ENCODE results near the gene RBM20.

- no peak for TF ChIP-seq POLR2A (IDR thresholded peaks at IDR 0.05; ENCODE audit: low read length)
- TF ChIP-seq KDM1A (IDR thresholded peaks at IDR 0.05; ENCODE audit: low read depth) = no peak
- TF ChIP-seq, protein P1, sequence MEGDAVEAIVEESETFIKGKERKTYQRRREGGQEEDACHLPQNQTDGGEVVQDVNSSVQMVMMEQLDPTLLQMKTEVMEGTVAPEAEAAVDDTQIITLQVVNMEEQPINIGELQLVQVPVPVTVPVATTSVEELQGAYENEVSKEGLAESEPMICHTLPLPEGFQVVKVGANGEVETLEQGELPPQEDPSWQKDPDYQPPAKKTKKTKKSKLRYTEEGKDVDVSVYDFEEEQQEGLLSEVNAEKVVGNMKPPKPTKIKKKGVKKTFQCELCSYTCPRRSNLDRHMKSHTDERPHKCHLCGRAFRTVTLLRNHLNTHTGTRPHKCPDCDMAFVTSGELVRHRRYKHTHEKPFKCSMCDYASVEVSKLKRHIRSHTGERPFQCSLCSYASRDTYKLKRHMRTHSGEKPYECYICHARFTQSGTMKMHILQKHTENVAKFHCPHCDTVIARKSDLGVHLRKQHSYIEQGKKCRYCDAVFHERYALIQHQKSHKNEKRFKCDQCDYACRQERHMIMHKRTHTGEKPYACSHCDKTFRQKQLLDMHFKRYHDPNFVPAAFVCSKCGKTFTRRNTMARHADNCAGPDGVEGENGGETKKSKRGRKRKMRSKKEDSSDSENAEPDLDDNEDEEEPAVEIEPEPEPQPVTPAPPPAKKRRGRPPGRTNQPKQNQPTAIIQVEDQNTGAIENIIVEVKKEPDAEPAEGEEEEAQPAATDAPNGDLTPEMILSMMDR (IDR thresholded peaks at IDR 0.05) = no peak
- no peak for TF ChIP-seq CBX8 (IDR thresholded peaks at IDR 0.05)
- no peak for TF ChIP-seq RAD21 (conservative IDR thresholded peaks at IDR 0.05 in 1 of 2, IDR thresholded peaks at IDR 0.05 in 1 of 2)
- no peak for TF ChIP-seq MAFK (IDR thresholded peaks at IDR 0.05; ENCODE audit: partially characterized antibody)
- TF ChIP-seq BHLHE40 (IDR thresholded peaks at IDR 0.05; ENCODE audit: low read depth, low read length) = no peak
- no peak for TF ChIP-seq EP300 (IDR thresholded peaks at IDR 0.05)
- no peak for TF ChIP-seq PHF8 (IDR thresholded peaks at IDR 0.05; ENCODE audit: borderline replicate concordance, low read depth)
- no peak for TF ChIP-seq CHD2 (IDR thresholded peaks at IDR 0.05; ENCODE audit: low read length, partially characterized antibody)
- no peak for TF ChIP-seq MYC (IDR thresholded peaks at IDR 0.05; ENCODE audit: borderline replicate concordance, low read length)
- TF ChIP-seq KDM5A (IDR thresholded peaks at IDR 0.05) = no peak
- TF ChIP-seq POLR2AphosphoS2 (conservative IDR thresholded peaks at IDR 0.05; ENCODE audit: low read length) = no peak
These were observed 118.7 kb downstream of the RBM20 start for GRCh38 chr10:110762849-110763211.

All from A549 (cell line).